DND-41 (cell line): Measurements from ENCODE around the gene METTL9.
"Not testable (repeated sequence)": the region's sequence is repeated elsewhere in the genome, so short reads cannot be mapped to it uniquely, and the experiment has no call there.

Experiments
- ATAC-seq: fragments of 200-7000 bp; cut with Tn5 transposase; 3 replicates; pipeline ENCODE4 v1.9.1; 2021; ENCODE audit warnings: low read depth; ENCODE audit not compliant: insufficient read depth
- DNase-seq: peaks from one replicate; pipeline ENCODE4 v3.0.0-alpha.2; 2020
- H2AFZ ChIP-seq: 2 replicates; pipeline ENCODE4 v1.6.0; 2012; ENCODE audit warnings: low read depth, low read length
- H3K27ac ChIP-seq: 2 replicates; pipeline ENCODE4 v1.5.1; 2012; ENCODE audit warnings: low read length, inconsistent platforms
- H3K27me3 ChIP-seq: fragments of 200-600 bp; sonication (generic); 2 replicates; pipeline ENCODE4 v1.6.0; 2012; ENCODE audit warnings: low read length, mild to moderate bottlenecking, inconsistent platforms; ENCODE audit not compliant: insufficient read depth, poor library complexity
- H3K36me3 ChIP-seq: 2 replicates; pipeline ENCODE4 v1.5.1; 2012; ENCODE audit warnings: low read length, inconsistent platforms; ENCODE audit not compliant: insufficient read depth
- H3K4me1 ChIP-seq: 2 replicates; pipeline ENCODE4 v1.5.1; 2012; ENCODE audit warnings: mild to moderate bottlenecking, low read length; ENCODE audit not compliant: insufficient read depth
- H3K4me2 ChIP-seq: 2 replicates; pipeline ENCODE4 v1.6.0; 2012; ENCODE audit warnings: mild to moderate bottlenecking, moderate library complexity, low read length, inconsistent platforms; ENCODE audit not compliant: insufficient read depth
- H3K4me3 ChIP-seq, 2 experiments: fragments of 200-600 bp in 1 of 2; shearing (Covaris generic) in 1 of 2; 2 replicates each; pipeline ENCODE4 v1.5.1; 2012 to 2016; ENCODE audit warnings: inconsistent platforms in 2 of 2, low read length in 2 of 2, mild to moderate bottlenecking in 2 of 2, low read depth in 1 of 2, moderate library complexity in 1 of 2
- H3K79me2 ChIP-seq: 2 replicates; pipeline ENCODE4 v1.6.0; 2012; ENCODE audit warnings: low read length, inconsistent platforms; ENCODE audit not compliant: insufficient read depth
- H3K9ac ChIP-seq: 2 replicates; pipeline ENCODE4 v1.6.0; 2012; ENCODE audit warnings: low read depth, mild to moderate bottlenecking, inconsistent platforms, low read length, moderate library complexity
- H3K9me3 ChIP-seq: 2 replicates; pipeline ENCODE4 v1.5.1; 2012; ENCODE audit warnings: low read length, moderate library complexity, mild to moderate bottlenecking, inconsistent platforms; ENCODE audit not compliant: insufficient read depth, severe bottlenecking
- H4K20me1 ChIP-seq: 2 replicates; pipeline ENCODE4 v1.6.0; 2012; ENCODE audit warnings: low read length; ENCODE audit not compliant: insufficient read depth
- EZH2 ChIP-seq: IDR thresholded peaks from 3 replicates; pipeline ENCODE4 v1.6.1; 2012; ENCODE audit warnings: borderline replicate concordance, low read depth, mild to moderate bottlenecking, moderate library complexity, low read length, inconsistent platforms; ENCODE audit not compliant: severe bottlenecking

Gene METTL9

DNA sequence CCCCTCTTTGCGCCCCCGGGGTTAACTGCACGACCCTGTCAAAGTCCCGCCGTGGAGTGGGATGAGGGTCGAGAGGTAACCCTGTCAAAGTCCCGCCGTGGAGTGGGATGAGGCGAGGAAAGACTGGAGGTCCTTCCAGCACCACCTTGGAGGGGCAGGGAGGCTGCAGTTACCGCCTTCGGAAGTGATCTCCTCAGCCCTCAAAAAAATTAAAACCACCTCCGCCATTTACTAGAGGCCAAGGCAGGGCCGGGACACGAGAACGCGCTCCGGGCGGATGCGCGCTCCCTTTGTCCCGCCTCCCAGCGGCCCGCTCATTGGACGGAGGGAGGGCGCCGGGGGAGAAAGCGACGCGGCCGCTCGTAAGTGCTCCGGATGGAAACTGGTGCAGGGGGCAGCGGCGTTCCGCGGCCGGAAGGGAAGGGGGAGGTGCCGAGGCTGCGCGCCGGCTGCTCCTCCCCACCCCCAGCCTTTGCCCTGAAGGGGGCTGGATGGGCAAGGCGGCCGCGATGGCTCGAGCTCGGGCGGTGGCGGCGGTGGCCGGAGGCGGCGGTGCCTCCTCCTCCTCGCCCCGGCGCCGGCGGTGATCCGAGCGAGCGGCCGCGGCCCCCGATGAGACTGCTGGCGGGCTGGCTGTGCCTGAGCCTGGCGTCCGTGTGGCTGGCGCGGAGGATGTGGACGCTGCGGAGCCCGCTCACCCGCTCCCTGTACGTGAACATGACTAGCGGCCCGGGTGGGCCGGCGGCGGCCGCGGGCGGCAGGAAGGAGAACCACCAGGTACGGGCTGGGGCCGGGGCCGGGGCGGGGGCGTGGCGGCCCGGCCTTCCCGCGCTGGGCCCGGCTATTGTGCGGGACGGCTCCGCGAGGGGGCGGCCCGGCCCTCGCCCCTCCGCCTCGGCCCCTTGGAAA, at the start of gene METTL9:
TSS of gene METTL9 (plus strand) at position 456 of the 909 bp plus-strand sequence. CDS start at position 613, 157 bp downstream.
- Histone ChIP-seq H3K36me3 (peaks cover 6% of the 10 kb centered on the region; the same call in 1 of the 2 replicates), H3K4me3 (peak within 1 kb of the TSS; percentile 33 to 83), H3K4me2 (peak within 1 kb of the TSS; percentile 72), H3K27ac (peak within 1 kb of the TSS; percentile 95), H3K9ac (peak within 1 kb of the TSS; percentile 86), H4K20me1 (peaks cover 35% of the 10 kb centered on the region), H3K9me3 (no peaks in the 10 kb centered on the region), H2AFZ (peak within 1 kb of the TSS; percentile 99), H3K4me1 (peaks cover 44% of the 10 kb centered on the region), H3K27me3 (no peaks in the 10 kb centered on the region), H3K79me2 (peaks cover 50% of the 10 kb centered on the region)
- TF ChIP-seq EZH2 = no peak
- ATAC-seq (peak; percentile 93), DNase-seq (peak; percentile 94)

DNA sequence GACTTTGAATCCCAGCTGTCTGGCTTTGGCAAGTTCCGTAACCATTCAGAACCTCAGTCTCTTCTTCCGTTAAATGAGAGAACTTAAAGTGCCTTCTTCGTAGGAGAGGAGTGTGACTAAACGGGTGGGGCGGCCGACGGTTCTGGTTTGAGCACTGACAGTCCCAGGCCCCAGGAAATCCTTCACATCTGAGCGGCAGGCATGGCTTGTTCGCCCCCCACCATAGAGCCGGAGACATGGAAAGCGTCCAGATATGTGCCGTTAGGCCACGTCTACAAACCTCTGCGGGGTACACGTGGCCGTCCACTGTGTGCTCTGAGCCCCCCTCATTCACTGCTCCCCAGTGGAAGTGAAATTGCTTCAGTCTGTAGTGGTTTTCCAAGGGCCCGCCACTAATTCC, 49.4 kb upstream of the METTL9 start:
- H3K9me3 ChIP-seq, H3K36me3 ChIP-seq, DNase-seq, H3K4me2 ChIP-seq, H4K20me1 ChIP-seq, H3K4me1 ChIP-seq, H3K79me2 ChIP-seq, H3K27me3 ChIP-seq, H3K27ac ChIP-seq, H2AFZ ChIP-seq, ATAC-seq, H3K4me3 ChIP-seq, H3K9ac ChIP-seq: not testable (repeated sequence)

DNA sequence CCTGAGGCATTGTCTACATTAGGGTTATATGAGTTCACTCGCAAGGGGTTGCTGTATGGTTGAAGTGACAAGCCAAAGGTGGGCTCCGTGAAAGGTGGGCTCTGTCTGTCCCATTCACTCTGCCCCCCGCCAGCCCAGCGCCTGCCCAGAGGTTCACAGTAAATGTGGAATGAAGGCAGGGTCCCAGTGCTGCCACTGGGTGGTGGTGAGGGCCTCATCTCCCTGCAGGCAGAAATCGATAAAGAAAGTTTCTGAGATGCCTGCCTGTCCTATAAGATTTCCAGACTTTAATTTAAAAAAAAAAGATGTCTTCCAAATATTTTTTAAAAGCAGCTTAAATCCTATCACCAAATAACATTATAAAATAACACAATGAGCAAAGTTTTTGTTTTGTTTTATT, 48.9 kb upstream of the METTL9 start:
- H2AFZ ChIP-seq, H3K36me3 ChIP-seq, H4K20me1 ChIP-seq, H3K4me2 ChIP-seq, DNase-seq, H3K9ac ChIP-seq, H3K27ac ChIP-seq, H3K79me2 ChIP-seq, H3K9me3 ChIP-seq, ATAC-seq, H3K27me3 ChIP-seq, H3K4me3 ChIP-seq: not testable (repeated sequence)
- peaks cover 11% of the 10 kb centered on the region for H3K4me1 ChIP-seq

DNA sequence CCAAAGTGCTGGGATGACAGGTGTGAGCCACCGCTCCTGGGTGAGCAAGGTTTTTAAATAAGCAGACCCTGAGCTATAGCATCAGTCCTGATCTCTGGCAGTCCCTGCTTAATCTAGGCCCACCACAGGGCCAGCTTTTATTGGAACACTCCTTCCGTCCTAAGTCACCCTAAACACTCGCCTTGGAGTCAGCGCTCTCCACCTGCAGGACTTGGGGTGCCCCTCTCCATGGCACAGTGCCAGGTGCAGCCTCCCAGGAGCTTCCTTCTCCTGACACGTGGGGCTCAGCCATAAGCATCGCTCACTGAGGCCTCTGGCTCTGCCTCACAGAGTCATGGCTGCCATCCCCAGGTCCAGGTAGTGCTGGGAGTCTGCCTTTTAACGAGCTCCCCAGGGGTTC, 48.3 kb upstream of the METTL9 start:
- peaks cover 11% of the 10 kb centered on the region for H3K4me1 ChIP-seq

DNA sequence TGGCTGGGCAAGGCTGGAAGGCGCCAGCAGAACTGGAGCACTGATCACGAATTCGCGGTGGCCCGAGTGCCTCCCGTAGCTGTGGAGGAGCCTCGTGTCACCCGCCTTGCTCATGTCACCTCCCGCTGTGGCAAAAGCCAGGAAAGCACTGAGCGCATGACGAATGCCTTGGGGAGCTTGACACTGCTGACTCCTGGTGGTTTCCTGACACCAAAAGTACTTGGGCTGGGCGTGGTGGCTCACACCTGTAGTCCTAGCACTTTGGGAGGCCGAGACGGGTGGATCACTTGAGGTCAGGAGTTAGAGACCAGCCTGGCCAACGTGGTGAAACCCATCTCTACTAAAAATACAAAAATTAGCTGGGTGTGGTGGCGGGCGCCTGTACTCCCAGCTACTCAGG, 47.8 kb upstream of the METTL9 start:
- H3K27ac ChIP-seq, H2AFZ ChIP-seq, DNase-seq, H3K27me3 ChIP-seq, H3K79me2 ChIP-seq, H3K9me3 ChIP-seq, H3K36me3 ChIP-seq, H3K9ac ChIP-seq, H3K4me2 ChIP-seq, H3K4me3 ChIP-seq, ATAC-seq, H4K20me1 ChIP-seq: not testable (repeated sequence)
- H3K4me1 ChIP-seq = peaks cover 11% of the 10 kb centered on the region

More for the DNA sequence above, 48.3 kb upstream of the METTL9 start:
- not testable (repeated sequence) for H3K9me3 ChIP-seq, DNase-seq, H2AFZ ChIP-seq, H3K9ac ChIP-seq, H3K79me2 ChIP-seq, H3K36me3 ChIP-seq, H4K20me1 ChIP-seq, H3K27me3 ChIP-seq, ATAC-seq, H3K27ac ChIP-seq, H3K4me3 ChIP-seq, H3K4me2 ChIP-seq

DNA sequence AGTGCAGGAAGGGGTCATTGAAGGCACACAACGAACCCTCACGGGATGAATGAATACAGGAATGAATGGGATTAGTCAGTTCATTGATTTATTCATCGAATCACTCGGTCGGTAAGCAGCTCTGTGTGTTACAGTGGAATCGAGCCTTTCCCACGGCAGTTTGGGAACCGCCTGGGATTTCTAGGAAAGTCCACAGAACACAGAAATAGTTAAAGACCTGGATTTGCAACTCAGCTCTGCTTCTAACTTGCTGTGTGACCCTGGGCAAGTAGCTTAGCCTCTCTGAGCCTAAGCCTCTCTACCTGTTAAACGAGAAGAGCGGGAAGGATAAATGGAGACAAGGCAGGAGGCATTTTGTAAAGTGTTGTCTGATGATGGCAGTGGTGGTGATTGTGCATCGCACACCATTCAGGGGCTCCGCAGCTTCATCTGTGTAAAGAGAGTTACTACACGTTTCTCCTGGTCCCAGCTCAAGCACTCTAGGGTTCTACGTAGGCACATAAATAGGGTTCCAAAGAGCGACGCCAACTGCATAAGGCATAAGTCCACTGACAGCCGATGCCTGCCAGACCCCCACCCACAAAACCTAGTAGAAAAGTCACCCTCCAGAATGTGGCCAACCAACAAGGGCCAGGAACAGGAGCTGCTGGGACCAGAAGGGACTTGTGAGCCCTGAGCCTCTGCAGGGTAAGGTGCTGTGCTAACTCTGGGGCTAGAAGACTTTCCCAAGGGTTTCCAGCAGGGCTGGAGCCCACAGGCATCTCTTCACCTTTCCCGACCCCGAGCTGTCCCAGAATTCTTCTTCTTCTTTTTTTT, 45.7 kb upstream of the METTL9 start:
- H3K4me3 ChIP-seq, H2AFZ ChIP-seq, ATAC-seq, H3K4me2 ChIP-seq, H3K27me3 ChIP-seq, H3K9me3 ChIP-seq, H3K79me2 ChIP-seq, H3K9ac ChIP-seq, H3K27ac ChIP-seq, H3K36me3 ChIP-seq, H4K20me1 ChIP-seq, DNase-seq: not testable (repeated sequence)
- H3K4me1 ChIP-seq = peaks cover 11% of the 10 kb centered on the region
